Suprapubic skin (tissue), 4 donors: ENCODE data around the gene EID2.

Experiments
- CTCF ChIP-seq, 2 donors: fragments of 200-600 bp in 1 of 2; fragments of 450-650 bp in 1 of 2; sonication (generic) in 1 of 2; IDR thresholded peaks; one replicate each; pipeline ENCODE4 v1.5.1; 2016 to 2019; ENCODE audit warnings: antibody characterized with exemption in 2 of 2, mild to moderate bottlenecking in 1 of 2, moderate library complexity in 1 of 2
- EP300 ChIP-seq: sonication (generic); formaldehyde crosslinking; IDR thresholded peaks from one replicate; pipeline ENCODE4 v1.6.1; 2017; ENCODE audit warnings: antibody characterized with exemption
- POLR2A ChIP-seq, 2 donors: fragments of 450-650 bp; IDR thresholded peaks; one replicate each; pipeline ENCODE4 v1.6.1; 2017; ENCODE audit warnings: antibody characterized with exemption in 2 of 2, mild to moderate bottlenecking in 2 of 2, moderate library complexity in 2 of 2
- POLR2AphosphoS5 ChIP-seq, 3 donors: sonication (generic); formaldehyde crosslinking; IDR thresholded peaks; one replicate each; pipeline ENCODE4 v1.6.1; 2017; ENCODE audit warnings: antibody characterized with exemption in 3 of 3

- no peak for TF ChIP-seq CTCF (IDR thresholded peaks at IDR 0.05)
- TF ChIP-seq POLR2AphosphoS5 (IDR thresholded peaks at IDR 0.05) = no peak
- TF ChIP-seq POLR2A (IDR thresholded peaks at IDR 0.05) = no peak
- no peak for TF ChIP-seq EP300
Measured at GRCh38 chr19:39494661-39495060, 45.3 kb downstream of the EID2 start.
